Measurements from ENCODE around the gene PYDC1.
"Not testable (repeated sequence)": the region's sequence is repeated elsewhere in the genome, so short reads cannot be mapped to it uniquely, and the experiment has no call there.

Gene PYDC1

GRCh38 chr16:31199430-31200041 lies 17.4 kb downstream of the PYDC1 start:
- Mint-ChIP-seq H3K27me3 (no peaks in the 10 kb centered on the region), H3K4me3 (peak overlapping the region; percentile 0), H3K36me3 (ENCODE audit: insufficient read depth) (peaks cover 54% of the 10 kb centered on the region), H3K27ac (ENCODE audit: low read depth) (peak overlapping the region; percentile 0), H3K4me1 (peaks cover 55% of the 10 kb centered on the region), H3K9me3 (no peaks in the 10 kb centered on the region)
- ATAC-seq (replicated peaks; ENCODE audit: extremely low read depth, poor library complexity, severe bottlenecking) (no peak), DNase-seq (ENCODE audit: low spot score in 2 of 2) (no peak)

- no peak for ATAC-seq (replicated peaks; ENCODE audit: extremely low read depth, poor library complexity, severe bottlenecking)
- DNase-seq (ENCODE audit: low spot score in 2 of 2) = no peak
- no peak overlapping the region for H3K4me3 Mint-ChIP-seq
- H3K27ac Mint-ChIP-seq (ENCODE audit: low read depth) = peak overlapping the region; percentile 82
- peaks cover 64% of the 10 kb centered on the region for H3K36me3 Mint-ChIP-seq (ENCODE audit: insufficient read depth)
- no peaks in the 10 kb centered on the region for H3K27me3 Mint-ChIP-seq
- peaks cover 58% of the 10 kb centered on the region for H3K4me1 Mint-ChIP-seq
- H3K9me3 Mint-ChIP-seq = no peaks in the 10 kb centered on the region
These were observed 18.6 kb downstream of the PYDC1 start for GRCh38 chr16:31198207-31198882.

- Mint-ChIP-seq H3K27me3 (no peaks in the 10 kb centered on the region), H3K4me1 (peaks cover 58% of the 10 kb centered on the region), H3K9me3 (no peaks in the 10 kb centered on the region), H3K36me3 (ENCODE audit: insufficient read depth) (peaks cover 67% of the 10 kb centered on the region), H3K27ac (ENCODE audit: low read depth) (peak overlapping the region; percentile 8), H3K4me3 (no peak overlapping the region)
- DNase-seq (ENCODE audit: low spot score in 2 of 2) = no peak
- no peak for ATAC-seq (replicated peaks; ENCODE audit: extremely low read depth, poor library complexity, severe bottlenecking)
These were observed 20.4 kb downstream of the PYDC1 start for GRCh38 chr16:31196324-31197088.

- not testable (repeated sequence) for H3K9me3 Mint-ChIP-seq; H3K4me3 Mint-ChIP-seq; DNase-seq (ENCODE audit: low spot score in 2 of 2); H3K27me3 Mint-ChIP-seq; ATAC-seq (replicated peaks; ENCODE audit: extremely low read depth, poor library complexity, severe bottlenecking)
- H3K4me1 Mint-ChIP-seq = peaks cover 58% of the 10 kb centered on the region
- peak overlapping the region; percentile 8 for H3K27ac Mint-ChIP-seq (ENCODE audit: low read depth)
- peaks cover 67% of the 10 kb centered on the region for H3K36me3 Mint-ChIP-seq (ENCODE audit: insufficient read depth)
These were observed 21.1 kb downstream of the PYDC1 start for GRCh38 chr16:31195861-31196260.

GRCh38 chr16:31194898-31195297 lies 22.0 kb downstream of the PYDC1 start:
- H3K27ac Mint-ChIP-seq (ENCODE audit: low read depth) = no peak overlapping the region
- ATAC-seq (replicated peaks; ENCODE audit: extremely low read depth, poor library complexity, severe bottlenecking) (no peak), DNase-seq (ENCODE audit: low spot score in 2 of 2) (no peak)
- H3K4me1 Mint-ChIP-seq = peaks cover 62% of the 10 kb centered on the region
- no peaks in the 10 kb centered on the region for H3K9me3 Mint-ChIP-seq
- H3K27me3 Mint-ChIP-seq = no peaks in the 10 kb centered on the region
- no peak overlapping the region for H3K4me3 Mint-ChIP-seq
- peaks cover 72% of the 10 kb centered on the region for H3K36me3 Mint-ChIP-seq (ENCODE audit: insufficient read depth)

- Mint-ChIP-seq H3K36me3 (ENCODE audit: insufficient read depth) (peaks cover 80% of the 10 kb centered on the region), H3K27ac (ENCODE audit: low read depth) (peak overlapping the region; percentile 61), H3K9me3 (no peaks in the 10 kb centered on the region), H3K4me1 (peaks cover 64% of the 10 kb centered on the region), H3K4me3 (peak overlapping the region; percentile 52), H3K27me3 (no peaks in the 10 kb centered on the region)
- ATAC-seq (replicated peaks; ENCODE audit: extremely low read depth, poor library complexity, severe bottlenecking) (no peak), DNase-seq (ENCODE audit: low spot score in 2 of 2) (no peak)
These were observed 23.1 kb downstream of the PYDC1 start for GRCh38 chr16:31193874-31194273.

- peak overlapping the region; percentile 61 for H3K27ac Mint-ChIP-seq (ENCODE audit: low read depth)
- ATAC-seq (replicated peaks; ENCODE audit: extremely low read depth, poor library complexity, severe bottlenecking) = no peak
- peaks cover 87% of the 10 kb centered on the region for H3K36me3 Mint-ChIP-seq (ENCODE audit: insufficient read depth)
- no peak overlapping the region for H3K4me3 Mint-ChIP-seq
- no peaks in the 10 kb centered on the region for H3K27me3 Mint-ChIP-seq
- H3K4me1 Mint-ChIP-seq = peaks cover 65% of the 10 kb centered on the region
- DNase-seq (ENCODE audit: low spot score in 2 of 2) = no peak
- H3K9me3 Mint-ChIP-seq = no peaks in the 10 kb centered on the region
These were observed 23.9 kb downstream of the PYDC1 start for GRCh38 chr16:31192856-31193642.

- peaks cover 76% of the 10 kb centered on the region for H3K4me1 Mint-ChIP-seq
- no peaks in the 10 kb centered on the region for H3K9me3 Mint-ChIP-seq
- ATAC-seq (replicated peaks; ENCODE audit: extremely low read depth, poor library complexity, severe bottlenecking) (no peak), DNase-seq (ENCODE audit: low spot score in 2 of 2) (no peak)
- no peak overlapping the region for H3K4me3 Mint-ChIP-seq
- H3K27me3 Mint-ChIP-seq = no peaks in the 10 kb centered on the region
- H3K27ac Mint-ChIP-seq (ENCODE audit: low read depth) = peak overlapping the region; percentile 44
- peaks cover 96% of the 10 kb centered on the region for H3K36me3 Mint-ChIP-seq (ENCODE audit: insufficient read depth)
These were observed 25.1 kb downstream of the PYDC1 start for GRCh38 chr16:31191697-31192428.

GRCh38 chr16:31190818-31191444 lies 26.0 kb downstream of the PYDC1 start:
- Mint-ChIP-seq H3K9me3 (no peaks in the 10 kb centered on the region), H3K27me3 (no peaks in the 10 kb centered on the region), H3K4me3 (no peak overlapping the region), H3K36me3 (ENCODE audit: insufficient read depth) (peaks cover 98% of the 10 kb centered on the region), H3K27ac (ENCODE audit: low read depth) (peak overlapping the region; percentile 91), H3K4me1 (peaks cover 81% of the 10 kb centered on the region)
- DNase-seq (ENCODE audit: low spot score in 2 of 2) (no peak), ATAC-seq (replicated peaks; ENCODE audit: extremely low read depth, poor library complexity, severe bottlenecking) (no peak)

GRCh38 chr16:31190061-31190460 lies 26.9 kb downstream of the PYDC1 start:
- Mint-ChIP-seq H3K9me3 (no peaks in the 10 kb centered on the region), H3K4me3 (peak overlapping the region; percentile 30), H3K4me1 (peaks cover 87% of the 10 kb centered on the region), H3K36me3 (ENCODE audit: insufficient read depth) (peaks cover 100% of the 10 kb centered on the region), H3K27me3 (no peaks in the 10 kb centered on the region), H3K27ac (ENCODE audit: low read depth) (peak overlapping the region; percentile 91)
- DNase-seq (ENCODE audit: low spot score in 2 of 2) (no peak), ATAC-seq (replicated peaks; ENCODE audit: extremely low read depth, poor library complexity, severe bottlenecking) (no peak)

GRCh38 chr16:31189412-31189778 lies 27.5 kb downstream of the PYDC1 start:
- DNase-seq (ENCODE audit: low spot score in 2 of 2) (no peak), ATAC-seq (replicated peaks; ENCODE audit: extremely low read depth, poor library complexity, severe bottlenecking) (no peak)
- Mint-ChIP-seq H3K27me3 (no peaks in the 10 kb centered on the region), H3K9me3 (no peaks in the 10 kb centered on the region), H3K4me1 (peaks cover 89% of the 10 kb centered on the region), H3K36me3 (ENCODE audit: insufficient read depth) (peaks cover 100% of the 10 kb centered on the region), H3K4me3 (peak overlapping the region; percentile 60), H3K27ac (ENCODE audit: low read depth) (peak overlapping the region; percentile 91)
